Adipose tissue (tissue), 3 donors: ENCODE results near the gene ABCB1. TPM values are rescaled to one million over a fixed set of nuclear protein-coding genes. Genes with fewer than 3 reads are reported as not detected.
"Not testable (repeated sequence)": the region's sequence is repeated elsewhere in the genome, so short reads cannot be mapped to it uniquely, and the experiment has no call there.

Source experiments
- H3K27ac ChIP-seq: one replicate; pipeline ENCODE4 v1.5.1; 2013; ENCODE audit warnings: low read depth, low read length
- WGBS, 3 donors: extraction: QIAGEN DNeasy Blood & Tissue Kit; methylation state at CpG; one replicate each; pipeline ENCODE4 v1.1.7; 2013; 5-methylcytosine and 5-hydroxymethylcytosine counted together
- polyA plus RNA-seq, 3 donors: library from polyadenylated mRNA; stranded (reverse); fragments of 200-250 nt; gene quantifications; one replicate each; pipeline ENCODE4 v1.2.3, GENCODE V29; 2013
- donor health status: healthy with polysubstance abuse.
- donor health status: Bipolar disorder and iron deficiency.
- donor health status: healthy.

Gene ABCB1
- polyA plus RNA-seq, 3 donors: 0.69 to 3.2 (median 0.90) TPM

- H3K27ac ChIP-seq: no peak overlapping the region
Measured at GRCh38 chr7:87590578-87590977, 10.1 kb downstream of the ABCB1 start.

- H3K27ac ChIP-seq: no peak overlapping the region
- 66 to 73% (median 67%) methylated on average over 1 of the region's 1 CpG for WGBS, 3 donors
Measured at GRCh38 chr7:87589631-87590030, 11.1 kb downstream of the ABCB1 start.

GRCh38 chr7:87581723-87582122 is 19.0 kb downstream of the ABCB1 start:
- H3K27ac ChIP-seq: no peak overlapping the region
- WGBS, 3 donors: 74 to 80% (median 79%) methylated on average over 3 of the region's 3 CpGs

- WGBS, 3 donors: 82 to 96% (median 83%) methylated on average over 1 of the region's 1 CpG
- H3K27ac ChIP-seq: no peak overlapping the region
Measured at GRCh38 chr7:87580636-87581035, 20.0 kb downstream of the ABCB1 start.

GRCh38 chr7:87575521-87575920 is 25.2 kb downstream of the ABCB1 start:
- 72 to 77% (median 77%) methylated on average over 2 of the region's 2 CpGs for WGBS, 3 donors
- H3K27ac ChIP-seq: no peak overlapping the region

- 7 to 35% (median 26%) methylated on average over 2 of the region's 2 CpGs for WGBS, 3 donors
- no peak overlapping the region for H3K27ac ChIP-seq
Measured at GRCh38 chr7:87574630-87575029, 26.1 kb downstream of the ABCB1 start.

GRCh38 chr7:87572513-87572912 is 28.2 kb downstream of the ABCB1 start:
- WGBS, 3 donors: 62 to 71% (median 70%) methylated on average over 1 of the region's 1 CpG

GRCh38 chr7:87570178-87570577 is 30.5 kb downstream of the ABCB1 start:
- WGBS, 3 donors: 40 to 66% (median 54%) methylated on average over 1 of the region's 1 CpG
- H3K27ac ChIP-seq: no peak overlapping the region

More at GRCh38 chr7:87572513-87572912, 28.2 kb downstream of the ABCB1 start:
- H3K27ac ChIP-seq: not testable (repeated sequence)

- 74 to 85% (median 83%) methylated on average over 1 of the region's 1 CpG for WGBS, 3 donors
- no peak overlapping the region for H3K27ac ChIP-seq
Measured at GRCh38 chr7:87567052-87567451, 33.6 kb downstream of the ABCB1 start.

- 83 to 92% (median 88%) methylated on average over 6 of the region's 6 CpGs for WGBS, 3 donors
- no peak overlapping the region for H3K27ac ChIP-seq
Measured at GRCh38 chr7:87566311-87566900, 34.3 kb downstream of the ABCB1 start.

- WGBS, 3 donors: 54 to 69% (median 57%) methylated on average over 3 of the region's 3 CpGs
- no peak overlapping the region for H3K27ac ChIP-seq
Measured at GRCh38 chr7:87565877-87566276, 34.8 kb downstream of the ABCB1 start.

- WGBS, 3 donors: 12 to 22% (median 17%) methylated on average over 3 of the region's 3 CpGs
- no peak overlapping the region for H3K27ac ChIP-seq
Measured at GRCh38 chr7:87564296-87564963, 36.3 kb downstream of the ABCB1 start.

GRCh38 chr7:87561702-87562101 is 39.0 kb downstream of the ABCB1 start:
- no peak overlapping the region for H3K27ac ChIP-seq
- WGBS, 3 donors: 84 to 92% (median 92%) methylated on average over 4 of the region's 4 CpGs

- H3K27ac ChIP-seq: no peak overlapping the region
- WGBS, 3 donors: 54 to 60% (median 56%) methylated on average over 2 of the region's 2 CpGs
Measured at GRCh38 chr7:87561102-87561501, 39.6 kb downstream of the ABCB1 start.

- WGBS, 3 donors: 79 to 85% (median 83%) methylated on average over 3 of the region's 3 CpGs
- H3K27ac ChIP-seq: no peak overlapping the region
Measured at GRCh38 chr7:87552351-87552900, 48.3 kb downstream of the ABCB1 start.

- no peak overlapping the region for H3K27ac ChIP-seq
- 71 to 90% (median 86%) methylated on average over 7 of the region's 7 CpGs for WGBS, 3 donors
Measured at GRCh38 chr7:87548123-87548919, 52.4 kb downstream of the ABCB1 start.

- 92 to 96% (median 96%) methylated on average over 6 of the region's 6 CpGs for WGBS, 3 donors
- no peak overlapping the region for H3K27ac ChIP-seq
Measured at GRCh38 chr7:87545760-87546159, 54.9 kb downstream of the ABCB1 start.

GRCh38 chr7:87543623-87544022 is 57.1 kb downstream of the ABCB1 start:
- WGBS, 3 donors: 82 to 85% (median 84%) methylated on average over 1 of the region's 1 CpG
- H3K27ac ChIP-seq: no peak overlapping the region

- WGBS, 3 donors: 86 to 93% (median 92%) methylated on average over 1 of the region's 1 CpG
- no peak overlapping the region for H3K27ac ChIP-seq
Measured at GRCh38 chr7:87541648-87542047, 59.0 kb downstream of the ABCB1 start.
